ENCODE results near the gene CCBE1.

Gene CCBE1

DNA sequence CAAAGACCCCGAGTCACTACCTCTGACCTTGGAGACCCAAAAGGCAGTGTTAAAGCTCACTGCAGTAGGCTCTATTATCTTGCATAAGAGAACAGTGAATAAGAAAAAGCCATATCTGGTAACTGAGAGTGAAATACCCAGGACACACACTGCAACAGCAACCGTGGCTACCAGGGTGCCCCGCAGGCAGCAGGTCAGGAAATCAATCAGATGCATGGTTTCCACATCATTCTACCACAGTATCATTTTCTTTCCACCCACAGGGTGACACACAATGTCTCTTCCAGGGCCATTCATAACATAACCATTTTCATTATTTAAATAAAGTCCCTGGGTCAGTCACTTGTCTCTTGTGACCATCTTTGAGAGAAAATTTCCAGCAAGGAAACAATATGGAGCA, 131.3 kb downstream of the CCBE1 start:
- no peak for DNase-seq

DNA sequence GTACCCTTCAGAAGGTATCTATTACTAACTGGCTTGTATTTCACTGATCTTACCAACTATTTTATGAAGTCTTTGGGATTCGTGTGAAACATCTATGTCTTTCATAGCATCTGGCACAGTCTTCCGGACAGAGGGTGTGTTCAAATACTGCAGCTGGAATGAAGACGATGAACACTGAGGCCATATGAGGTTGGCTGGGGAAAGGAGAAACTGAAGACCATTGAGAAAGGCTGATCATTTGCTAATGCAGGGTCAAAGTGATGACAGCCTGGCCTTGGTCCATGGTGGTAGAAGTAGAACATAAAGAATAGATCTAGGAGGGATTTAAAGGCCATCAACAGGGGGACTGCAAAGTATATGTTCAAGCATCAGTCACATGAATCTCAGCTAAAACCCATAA, 132.7 kb downstream of the CCBE1 start:
- no peak for DNase-seq

DNA sequence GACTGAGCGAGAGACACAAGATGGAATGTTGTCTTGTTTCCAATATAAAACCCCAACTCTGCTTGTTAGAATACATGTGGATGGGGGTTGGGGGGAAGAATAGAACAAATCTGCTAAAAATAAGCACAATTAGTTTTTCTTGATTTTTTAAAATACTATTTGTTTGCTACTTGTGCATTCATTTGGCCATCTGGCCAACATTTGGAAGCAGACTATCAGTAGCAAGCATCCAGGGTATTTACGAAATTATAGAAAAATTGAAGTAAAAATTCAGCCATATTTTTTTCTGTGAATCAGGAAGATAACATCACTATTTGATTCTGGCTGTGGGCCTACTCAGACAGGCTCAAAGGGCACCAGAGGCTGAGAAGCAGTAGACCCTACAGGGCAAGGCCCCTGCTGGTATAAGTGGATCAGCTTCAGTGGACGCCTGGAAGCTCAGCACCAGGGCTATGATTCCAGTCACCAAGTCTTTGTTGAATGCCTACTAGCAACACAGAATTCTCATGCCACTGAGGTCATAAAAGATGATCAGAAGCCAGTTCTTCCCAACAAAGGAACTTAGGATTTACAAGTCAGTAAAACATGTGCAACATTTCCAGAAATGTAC, 133.9 kb downstream of the CCBE1 start:
- no peak for DNase-seq

DNA sequence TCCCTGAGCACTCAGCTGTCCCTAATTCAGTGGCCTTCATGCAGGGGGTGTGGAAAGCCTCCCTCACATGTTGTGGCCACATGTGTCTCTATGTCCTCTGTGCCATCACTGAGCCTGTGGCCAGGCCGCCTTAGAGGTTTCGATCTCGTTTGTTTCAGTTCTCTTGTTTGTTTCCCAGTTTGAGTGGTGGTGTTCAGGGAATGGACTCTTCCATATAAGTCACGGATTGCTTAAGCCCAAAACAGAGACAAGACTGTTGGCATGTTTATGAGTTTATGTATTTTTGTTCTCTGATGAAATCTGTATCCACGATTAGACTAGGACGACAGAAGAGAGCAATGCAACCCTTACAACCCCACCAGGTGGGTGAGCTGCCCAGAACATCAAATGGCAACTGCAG, 134.5 kb downstream of the CCBE1 start:
- DNase-seq = no peak

DNA sequence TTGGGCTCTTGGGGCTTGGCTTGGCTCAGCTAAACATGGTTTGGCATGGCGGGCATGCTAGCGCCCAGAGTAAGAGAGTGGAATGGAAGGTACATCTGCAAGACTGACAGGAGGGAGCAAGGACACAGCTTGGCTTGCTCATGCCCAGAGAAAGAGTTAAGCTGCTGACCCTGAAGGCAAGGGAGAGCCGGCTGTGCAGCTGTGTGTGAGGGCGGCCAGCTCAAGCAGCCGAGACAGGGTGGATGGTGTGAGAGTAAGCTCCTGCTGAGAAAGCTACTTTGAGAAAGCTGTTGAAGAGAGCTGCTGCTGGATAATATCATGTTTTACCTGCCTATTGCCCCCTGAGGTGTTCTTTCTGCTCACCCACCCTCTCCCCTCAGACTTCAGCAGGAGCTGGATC, 135.6 kb downstream of the CCBE1 start:
- DNase-seq = no peak

DNA sequence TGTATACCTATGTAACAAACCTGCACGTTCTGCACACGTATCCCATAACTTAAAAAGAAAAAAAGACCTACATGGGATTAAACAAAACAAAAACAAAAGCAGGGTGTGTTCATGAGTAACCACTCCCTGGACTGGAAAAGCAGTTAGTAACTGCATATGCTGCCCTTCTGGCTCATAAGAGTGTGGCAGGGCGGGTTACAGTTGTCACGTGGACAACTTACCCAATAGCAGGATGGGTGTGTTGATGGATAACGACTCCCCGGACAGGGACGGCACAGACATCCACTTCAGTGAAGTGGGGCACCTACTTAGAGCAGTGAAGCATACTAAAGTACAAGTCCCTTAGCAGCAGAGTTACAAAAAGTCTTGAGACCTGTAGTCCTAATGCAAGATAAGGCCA, 136.7 kb downstream of the CCBE1 start:
- no peak for DNase-seq

DNA sequence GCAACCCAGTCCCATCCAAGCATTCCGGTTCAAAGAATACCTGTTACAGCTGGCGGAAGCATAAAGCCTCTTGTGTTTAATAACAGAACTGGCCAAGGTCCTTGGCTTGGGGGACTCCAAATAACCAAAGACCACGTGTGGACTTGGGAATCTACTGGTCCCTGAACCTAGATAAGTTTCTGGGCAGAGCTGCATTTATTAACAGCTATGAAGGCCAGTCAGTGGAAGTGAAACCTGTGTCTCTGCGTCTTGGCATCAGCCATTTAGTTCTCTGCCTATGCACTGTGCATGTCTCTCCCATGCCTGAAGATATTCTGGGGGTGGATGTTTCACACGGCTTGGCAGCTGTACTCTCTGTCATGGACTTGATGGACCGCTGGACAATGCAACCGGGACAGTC, 137.7 kb downstream of the CCBE1 start:
- DNase-seq = no peak

DNA sequence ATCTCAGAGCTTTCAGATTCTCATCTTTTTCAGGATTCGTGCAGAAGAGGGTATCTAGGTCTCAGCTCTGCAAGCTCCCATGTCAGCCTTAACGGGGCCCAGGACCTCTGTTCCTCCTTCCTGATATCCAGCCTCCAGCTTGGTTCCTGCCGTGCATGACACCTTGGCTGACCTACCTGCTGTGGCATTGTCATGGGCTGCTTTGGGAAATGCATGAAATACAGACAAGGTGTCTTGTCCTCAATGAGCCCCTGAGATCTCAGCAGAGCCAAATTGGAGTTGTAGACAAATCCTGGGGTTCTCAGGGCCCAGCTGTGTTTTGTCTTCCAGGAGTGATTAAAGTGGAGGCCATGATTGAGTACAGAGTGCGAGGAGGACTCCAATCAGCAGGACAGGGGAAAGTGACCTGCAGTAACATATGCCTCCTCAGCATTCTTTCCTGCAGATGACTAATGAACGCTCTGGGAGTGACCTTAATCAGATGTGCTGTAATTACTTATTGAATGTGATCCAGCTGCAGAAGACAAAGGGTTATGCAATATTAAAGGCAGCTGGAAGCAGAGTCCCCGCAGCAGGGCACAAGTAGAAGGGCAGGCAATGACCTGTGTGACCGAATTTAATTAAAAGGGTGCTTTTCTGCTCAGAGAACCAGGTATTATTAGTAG, 141.1 kb downstream of the CCBE1 start:
- no peak for DNase-seq

DNA sequence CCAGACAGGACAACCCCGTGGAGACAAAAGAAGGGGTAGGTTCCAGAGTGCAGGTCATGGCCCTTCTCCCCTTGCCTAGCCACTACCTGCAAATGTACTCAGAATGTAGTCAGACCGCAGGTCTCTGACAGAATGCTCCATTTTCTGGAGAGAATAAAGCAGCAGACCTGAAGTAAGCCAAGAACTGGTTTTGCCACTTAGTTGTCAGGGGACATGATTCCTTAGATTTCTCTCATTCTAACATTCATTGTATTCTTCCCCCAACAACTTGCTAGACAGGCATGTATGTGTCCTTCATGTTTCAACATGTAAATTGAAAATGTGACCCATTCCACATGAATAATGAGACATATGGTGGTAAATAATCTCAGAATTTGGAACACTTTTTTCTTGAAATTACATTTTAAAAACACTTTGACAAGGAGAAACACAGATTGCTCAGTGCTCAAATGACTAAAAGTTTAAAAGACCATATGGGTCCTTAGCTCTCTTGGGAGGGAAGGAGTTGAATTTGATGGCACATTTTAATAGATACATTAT, 142.4 kb downstream of the CCBE1 start:
- DNase-seq = no peak

DNA sequence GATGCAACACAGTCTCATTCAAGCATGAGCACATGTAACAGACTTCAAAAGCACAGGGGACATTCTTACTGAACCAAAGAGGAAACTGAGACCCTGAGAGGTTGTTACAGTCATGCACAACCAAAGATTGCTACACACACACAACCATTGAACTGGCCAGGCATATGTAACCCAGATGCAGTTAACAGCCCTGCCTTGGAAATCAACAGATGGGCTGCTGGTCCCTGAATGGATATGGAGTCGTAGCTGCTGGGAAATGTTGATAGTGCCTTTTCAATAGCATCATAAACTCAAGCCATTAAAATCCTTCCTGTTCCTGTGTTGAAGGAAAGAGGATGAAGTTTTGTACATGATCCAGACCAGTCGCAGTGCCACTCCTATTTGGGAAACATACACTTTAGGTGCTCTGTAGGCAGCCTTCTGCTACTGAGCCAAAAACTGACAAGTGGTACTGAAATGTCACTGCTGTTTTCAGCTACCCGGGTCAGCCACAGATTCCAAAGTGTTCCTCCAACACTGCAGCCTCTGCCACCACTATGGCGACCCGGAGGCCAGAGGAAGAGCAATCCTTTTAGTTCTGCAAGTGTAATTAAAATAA, 143.9 kb downstream of the CCBE1 start:
- DNase-seq = no peak

DNA sequence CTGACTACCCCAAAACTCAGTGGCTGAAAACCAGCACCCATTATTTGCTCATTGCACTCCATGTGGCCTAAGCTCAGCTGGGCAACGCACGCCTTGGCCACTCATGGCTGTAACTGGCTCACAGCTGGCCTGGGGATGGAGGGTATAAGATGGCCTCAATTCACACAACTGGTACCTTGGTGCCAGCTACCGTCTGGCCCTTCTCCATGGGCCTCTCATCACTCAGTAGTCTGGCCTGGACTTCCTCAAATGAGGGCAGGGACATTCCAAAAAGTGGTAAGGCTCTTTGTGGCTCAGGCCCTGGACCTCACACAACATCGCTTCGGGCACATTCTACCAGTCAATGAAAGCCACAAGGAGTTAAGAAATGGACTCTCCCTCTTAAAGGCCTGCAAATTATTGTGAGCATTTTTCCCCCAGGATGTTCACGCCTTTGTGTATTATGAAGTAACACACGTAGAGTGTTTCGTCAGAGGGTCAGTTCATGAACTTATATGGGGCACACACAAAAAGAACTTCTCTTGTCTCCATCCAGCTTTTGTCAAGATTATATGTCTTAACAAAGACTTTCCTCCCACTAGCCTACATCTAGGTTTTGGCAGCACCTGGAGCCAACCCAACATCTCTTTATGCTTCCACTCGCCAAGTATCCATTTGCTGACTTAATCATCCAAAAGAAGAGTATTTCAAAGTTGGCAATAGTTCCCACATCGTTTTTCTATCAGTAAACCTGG, 145.2 kb downstream of the CCBE1 start:
- DNase-seq = no peak

DNA sequence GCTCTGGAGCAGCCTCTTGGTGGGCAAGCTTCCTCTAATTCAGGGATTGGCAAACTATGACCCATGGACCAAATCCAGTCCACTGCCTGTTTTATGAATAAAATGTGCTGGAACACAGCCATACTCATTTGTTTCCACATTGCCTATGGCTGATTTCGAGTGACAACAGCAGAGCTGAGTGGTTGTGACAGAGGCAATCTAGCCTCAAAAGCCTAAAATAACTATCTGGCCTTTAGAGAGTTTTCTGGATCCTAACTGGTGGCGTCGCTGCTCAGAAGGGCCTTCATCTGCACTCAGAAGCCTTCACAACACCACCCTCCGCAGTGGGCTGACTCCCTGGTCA, 147.1 kb downstream of the CCBE1 start:
- DNase-seq = no peak

DNA sequence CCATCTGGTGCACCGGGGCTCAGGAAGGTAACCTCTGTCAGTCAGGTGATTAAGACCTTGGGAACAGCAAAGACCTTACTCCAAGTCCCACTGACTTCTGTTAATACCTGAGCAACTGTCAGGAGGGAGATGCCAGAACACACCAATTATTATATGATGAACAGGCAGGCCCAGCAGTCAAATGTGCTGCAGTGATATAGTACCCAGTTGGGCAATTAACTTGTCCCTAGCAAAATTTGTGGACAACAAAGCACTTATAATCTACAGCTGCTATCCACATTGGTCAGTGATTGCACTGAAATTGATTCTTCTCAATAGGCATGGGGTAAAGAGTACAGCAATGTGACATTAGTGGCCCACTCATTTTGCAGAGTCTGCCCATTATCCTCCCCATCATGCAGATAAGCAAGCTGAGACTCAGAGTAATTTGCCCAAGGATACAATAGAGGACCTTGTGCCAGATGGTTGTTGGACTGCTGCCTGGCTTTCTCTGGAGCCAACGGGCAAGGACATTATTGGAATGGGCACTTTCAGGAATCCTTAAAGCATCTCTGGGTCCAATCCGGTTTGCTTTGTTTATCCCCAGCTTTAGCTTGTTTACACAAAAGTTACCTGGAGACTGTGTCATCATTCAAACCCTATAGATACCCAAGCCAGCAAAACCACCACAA, 147.6 kb downstream of the CCBE1 start:
- DNase-seq = peak; percentile 2

DNA sequence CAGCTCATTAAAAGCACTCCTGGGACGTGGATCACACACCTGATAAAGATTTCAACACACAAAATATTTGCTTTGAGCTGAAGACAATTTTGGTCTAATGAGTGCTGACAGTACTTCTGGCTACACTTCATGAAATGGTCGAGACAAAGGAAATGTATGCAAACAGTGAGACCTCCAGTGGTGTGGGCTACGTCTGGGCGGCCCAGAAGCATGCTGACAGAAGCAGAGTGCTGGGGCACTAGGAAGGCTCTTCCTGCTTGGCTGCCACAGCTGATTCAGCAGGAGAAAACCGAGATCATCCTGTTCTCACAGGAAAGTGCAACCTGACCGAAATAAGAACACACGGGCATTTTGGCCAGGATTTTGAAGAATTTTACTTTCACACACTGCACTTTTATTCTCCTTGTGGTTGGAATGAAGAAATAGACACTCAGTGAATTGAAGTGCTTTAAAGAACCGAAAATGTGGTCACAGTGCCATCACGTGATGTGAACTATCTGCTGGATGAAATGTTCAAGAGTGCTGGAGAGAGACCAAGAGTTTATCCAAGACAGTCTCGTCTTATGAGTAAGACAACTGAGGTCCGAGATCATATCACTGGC, 149.5 kb downstream of the CCBE1 start:
- no peak for DNase-seq

DNA sequence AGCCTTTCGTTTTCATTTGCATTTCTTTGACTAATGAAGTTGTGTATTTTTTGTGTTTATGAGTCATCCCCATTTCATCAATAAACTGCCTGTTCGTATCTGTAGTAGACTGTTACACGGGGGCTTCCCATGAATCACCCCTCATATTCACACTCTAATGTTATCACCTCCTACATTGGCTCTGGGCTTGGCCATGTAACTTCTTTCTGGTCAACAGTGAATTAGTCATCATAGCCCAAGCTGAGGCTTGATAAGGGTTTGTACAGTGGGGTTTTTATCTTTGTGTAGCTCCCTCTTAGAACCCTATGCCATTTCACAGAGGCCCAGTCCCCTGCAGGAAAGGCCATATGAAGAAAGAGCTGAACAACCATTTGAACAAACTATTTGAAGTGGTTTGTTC, 151.0 kb downstream of the CCBE1 start:
- no peak for DNase-seq

DNA sequence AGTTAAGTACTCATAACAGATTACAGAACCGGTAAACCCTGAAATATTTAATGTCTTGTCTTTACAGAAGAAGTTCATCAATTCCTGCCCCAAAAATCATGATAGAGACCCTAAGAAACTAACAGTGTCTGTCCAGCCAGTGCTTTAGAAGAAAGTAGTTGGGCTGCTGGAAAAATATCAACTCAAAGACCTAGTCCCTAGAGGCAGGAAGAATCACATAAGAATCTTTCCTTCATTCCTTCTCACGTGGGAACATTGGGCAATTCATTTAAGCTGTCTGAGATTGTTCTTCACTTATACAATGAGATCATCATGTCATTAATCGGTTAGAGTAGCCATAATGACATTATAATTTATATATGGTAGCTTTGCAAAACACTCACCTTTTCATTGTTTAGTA, 156.4 kb downstream of the CCBE1 start:
- DNase-seq = no peak

DNA sequence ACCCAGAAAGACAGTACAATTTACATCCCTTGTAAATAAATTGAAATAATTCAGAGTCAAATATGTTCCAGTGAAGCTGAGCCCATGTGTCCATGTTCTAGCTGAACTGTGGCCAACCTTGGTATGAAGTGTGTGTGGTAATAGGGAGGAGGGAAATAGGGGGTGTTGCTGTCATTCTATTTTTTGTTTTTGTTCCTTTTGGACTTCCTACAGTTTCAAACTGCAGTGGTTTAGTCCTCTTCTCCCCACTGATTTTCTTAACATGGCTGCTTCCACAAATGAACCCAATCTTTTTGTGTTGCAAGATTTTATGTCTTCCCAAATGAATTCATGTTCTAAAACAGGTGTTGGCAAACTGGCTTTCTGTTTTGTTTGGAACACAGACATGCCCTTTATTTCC, 156.9 kb downstream of the CCBE1 start:
- DNase-seq = no peak

DNA sequence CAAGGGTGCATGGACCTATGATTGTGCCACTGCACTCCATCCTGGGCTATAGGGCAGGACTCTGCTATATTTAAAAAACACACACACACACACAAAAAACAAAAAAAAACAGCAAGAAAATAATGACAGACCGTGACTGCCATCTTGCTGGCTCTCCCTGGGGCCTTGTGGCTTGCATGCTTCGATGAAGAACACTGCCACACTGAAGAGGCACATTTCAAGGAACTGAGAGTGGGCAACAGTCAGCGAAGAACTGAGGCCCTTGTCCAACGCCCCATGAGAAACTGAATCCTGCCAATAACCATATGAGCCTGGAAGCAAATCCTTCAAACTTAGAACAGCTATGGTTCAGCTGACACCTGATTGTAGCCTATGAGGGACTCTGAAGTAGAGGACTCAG, 158.1 kb downstream of the CCBE1 start:
- no peak for DNase-seq

DNA sequence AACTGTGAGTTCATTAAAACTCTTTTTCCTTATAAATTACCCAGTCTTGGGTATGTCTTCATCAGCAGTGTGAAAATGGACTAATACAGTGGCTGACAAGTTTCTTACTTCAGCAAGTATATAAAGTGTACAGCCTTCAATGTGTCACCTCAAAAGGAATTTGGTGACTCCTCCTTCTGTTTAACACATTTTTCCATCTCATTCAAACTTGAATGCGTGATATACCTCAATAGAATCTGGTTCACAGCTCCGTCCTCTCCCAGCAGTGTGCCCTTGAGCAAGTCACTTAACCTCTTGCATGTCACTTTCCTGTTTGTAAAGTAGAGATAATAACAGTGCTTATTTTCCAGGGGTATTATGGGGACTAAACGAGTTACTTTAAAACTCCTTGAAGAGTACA, 159.6 kb downstream of the CCBE1 start:
- no peak for DNase-seq

DNA sequence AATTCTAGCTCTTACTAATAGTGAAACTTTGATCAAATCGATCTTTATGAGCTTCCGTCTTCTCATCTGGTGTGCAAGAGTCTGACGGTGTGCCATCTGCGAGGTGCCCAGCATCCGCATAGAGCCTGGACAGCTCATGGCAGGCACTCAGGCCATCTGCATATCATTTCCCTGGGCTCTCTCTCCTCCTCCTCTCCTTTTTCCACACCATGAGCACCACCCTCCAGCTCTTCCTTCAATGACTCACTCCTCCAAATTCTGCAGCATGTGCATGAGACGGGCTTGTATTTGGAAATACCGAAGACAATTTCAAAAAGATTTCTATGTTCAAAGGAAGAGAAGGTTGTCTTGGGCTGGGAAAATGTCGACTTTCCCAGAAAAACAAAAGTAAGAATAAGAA, 161.1 kb downstream of the CCBE1 start:
- DNase-seq = no peak

DNA sequence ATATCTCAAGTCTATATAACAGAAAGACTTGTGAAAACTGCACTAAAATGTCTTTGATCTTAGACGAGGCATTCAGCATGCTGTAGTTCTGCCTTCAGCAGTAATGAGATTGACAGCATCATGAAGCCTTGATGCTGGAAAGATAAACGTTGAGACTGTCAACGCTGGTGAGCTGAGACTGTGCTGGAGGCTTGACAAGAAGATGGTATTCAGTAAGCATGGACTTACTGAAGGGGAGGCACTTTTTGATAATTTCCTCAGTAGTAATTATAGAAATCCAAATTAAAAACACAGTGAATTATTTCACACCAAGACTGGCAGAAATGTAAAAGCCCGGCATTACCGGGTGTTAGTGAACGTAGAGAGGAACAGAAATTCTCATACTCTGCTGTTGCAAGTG, 162.2 kb downstream of the CCBE1 start:
- DNase-seq = no peak

DNA sequence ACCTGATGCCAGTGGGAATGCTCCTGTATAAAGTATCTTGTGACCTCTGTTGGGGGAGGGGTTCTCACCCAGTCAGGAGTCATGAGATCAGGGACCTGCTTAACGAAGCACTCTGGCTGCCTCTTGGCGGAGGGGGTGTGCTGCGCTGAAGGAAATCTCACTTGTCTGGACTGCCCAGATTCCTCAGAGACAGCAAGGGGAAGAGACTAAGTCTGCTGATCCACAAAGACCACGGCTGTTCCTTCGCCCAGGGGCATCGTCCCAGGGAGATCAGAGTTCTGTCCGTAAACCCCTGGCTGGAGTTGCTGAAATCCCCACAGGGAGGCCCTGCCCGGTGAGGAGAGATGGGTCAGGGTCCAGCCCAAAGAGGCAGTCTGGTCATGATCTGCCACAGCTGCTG, 168.4 kb downstream of the CCBE1 start:
- no peak for DNase-seq
